MM.1S (cell line): ENCODE results near the gene ATAD5.

Experiments used
- CTCF ChIP-seq: fragments of 300-600 bp; sonication (generic); IDR thresholded peaks from 2 replicates; pipeline ENCODE4 v1.5.1; 2016; ENCODE audit warnings: antibody characterized with exemption, low read length, mixed read lengths
- EZH2phosphoT487 ChIP-seq: fragments of 300-600 bp; sonication (generic); IDR thresholded peaks from 2 replicates; pipeline ENCODE4 v1.6.1; 2018; ENCODE audit warnings: antibody characterized with exemption, low read length

- TF ChIP-seq CTCF (no peak), EZH2phosphoT487 (no peak)
Measured at GRCh38 chr17:30922235-30923030, 90.7 kb downstream of the ATAD5 start.
